Measurements from ENCODE around the gene SENP5. TPM values are rescaled to one million over a fixed set of nuclear protein-coding genes. Genes with fewer than 3 reads are reported as not detected.

SENP5 gene
- total RNA-seq, 1 experiment from 2014 or later, result 27.6 TPM

DNA sequence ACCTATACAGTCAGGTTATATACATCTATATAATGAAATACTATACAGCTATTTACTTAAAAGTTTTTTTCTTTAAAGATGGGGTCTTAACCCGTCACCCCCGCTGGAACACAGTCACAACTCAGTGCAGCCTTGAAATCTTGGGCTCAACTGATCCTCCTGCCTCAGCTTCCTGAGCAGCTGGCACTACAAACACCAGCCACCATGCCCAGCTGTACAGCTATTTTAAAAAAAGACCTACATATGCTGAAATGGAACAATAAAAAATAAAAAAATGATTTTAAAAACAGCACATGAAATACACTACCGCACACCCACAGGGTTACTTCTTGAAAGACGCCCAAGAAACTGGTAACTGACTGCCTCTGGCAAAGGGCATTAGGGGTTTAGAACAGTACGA, 70.9 kb downstream of the SENP5 start:
- Histone ChIP-seq H3K27me3 (ENCODE audit: insufficient read depth, low read length) (no peaks in the 10 kb centered on the region), H3K9me2 (ENCODE audit: insufficient read depth) (no peaks in the 10 kb centered on the region), H3K36me3 (ENCODE audit: control insufficient read depth in 1 of 2, insufficient read depth in 2 of 2, low read length in 2 of 2) (peaks cover 45 to 60% of the 10 kb centered on the region in 2 experiments), H3K79me2 (ENCODE audit: insufficient read depth, low read length) (peaks cover 73% of the 10 kb centered on the region), H3K9ac (ENCODE audit: low read length) (no peak overlapping the region), H2AFZ (ENCODE audit: low read depth, low read length, poor library complexity, severe bottlenecking) (no peak overlapping the region), H3K27ac (ENCODE audit: low read depth, low read length) (no peak overlapping the region), H3K4me3 (replicated peaks in 1 of 2; ENCODE audit: low read depth in 1 of 2, low read length in 2 of 2) (no peak overlapping the region), H3K4me2 (ENCODE audit: low read length) (no peak overlapping the region), H3K9me3 (ENCODE audit: control insufficient read depth in 1 of 2, insufficient read depth in 1 of 2, low read depth in 1 of 2, low read length in 2 of 2) (no peaks in the 10 kb centered on the region), H4K20me1 (ENCODE audit: insufficient read depth) (peaks cover 6% of the 10 kb centered on the region; the same call in 1 of the 2 replicates), H3K4me1 (ENCODE audit: control insufficient read depth in 1 of 2, insufficient read depth in 2 of 2, low read length in 2 of 2) (peaks cover 2 to 12% of the 10 kb centered on the region in 2 experiments; a peak in 2 of 4 replicates)
- ChIA-PET POLR2A (no interaction called here), RAD21 (ENCODE audit: low non-redundant PET in 1 of 2, low total read pairs in 2 of 2, uncharacterized antibody in 2 of 2, unreplicated experiment in 2 of 2) (no interaction called here), CTCF (no interaction called here)
- ATAC-seq (no peak), DNase-seq (ENCODE audit: low read depth, low spot score) (no peak)
- BruUV-seq (replicated peaks), result no TSS peak
- intact Hi-C loops (cut with micrococcal nuclease), result no loop called here
- TF ChIP-seq EZH2phosphoT487 (IDR thresholded peaks at IDR 0.05; ENCODE audit: borderline replicate concordance) (no peak), YY1 (IDR thresholded peaks at IDR 0.05; ENCODE audit: extremely low read depth, insufficient replicate concordance, low read depth, low read length) (no peak), EZH2 (IDR thresholded peaks at IDR 0.05) (no peak)
- TF ChIP-seq, protein P1, sequence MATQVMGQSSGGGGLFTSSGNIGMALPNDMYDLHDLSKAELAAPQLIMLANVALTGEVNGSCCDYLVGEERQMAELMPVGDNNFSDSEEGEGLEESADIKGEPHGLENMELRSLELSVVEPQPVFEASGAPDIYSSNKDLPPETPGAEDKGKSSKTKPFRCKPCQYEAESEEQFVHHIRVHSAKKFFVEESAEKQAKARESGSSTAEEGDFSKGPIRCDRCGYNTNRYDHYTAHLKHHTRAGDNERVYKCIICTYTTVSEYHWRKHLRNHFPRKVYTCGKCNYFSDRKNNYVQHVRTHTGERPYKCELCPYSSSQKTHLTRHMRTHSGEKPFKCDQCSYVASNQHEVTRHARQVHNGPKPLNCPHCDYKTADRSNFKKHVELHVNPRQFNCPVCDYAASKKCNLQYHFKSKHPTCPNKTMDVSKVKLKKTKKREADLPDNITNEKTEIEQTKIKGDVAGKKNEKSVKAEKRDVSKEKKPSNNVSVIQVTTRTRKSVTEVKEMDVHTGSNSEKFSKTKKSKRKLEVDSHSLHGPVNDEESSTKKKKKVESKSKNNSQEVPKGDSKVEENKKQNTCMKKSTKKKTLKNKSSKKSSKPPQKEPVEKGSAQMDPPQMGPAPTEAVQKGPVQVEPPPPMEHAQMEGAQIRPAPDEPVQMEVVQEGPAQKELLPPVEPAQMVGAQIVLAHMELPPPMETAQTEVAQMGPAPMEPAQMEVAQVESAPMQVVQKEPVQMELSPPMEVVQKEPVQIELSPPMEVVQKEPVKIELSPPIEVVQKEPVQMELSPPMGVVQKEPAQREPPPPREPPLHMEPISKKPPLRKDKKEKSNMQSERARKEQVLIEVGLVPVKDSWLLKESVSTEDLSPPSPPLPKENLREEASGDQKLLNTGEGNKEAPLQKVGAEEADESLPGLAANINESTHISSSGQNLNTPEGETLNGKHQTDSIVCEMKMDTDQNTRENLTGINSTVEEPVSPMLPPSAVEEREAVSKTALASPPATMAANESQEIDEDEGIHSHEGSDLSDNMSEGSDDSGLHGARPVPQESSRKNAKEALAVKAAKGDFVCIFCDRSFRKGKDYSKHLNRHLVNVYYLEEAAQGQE (IDR thresholded peaks at IDR 0.05; ENCODE audit: low read depth), result no peak

Data from HCT116 (cell line).